Stimulated activated CD4-positive, alpha-beta T cell treated with anti-CD3 and anti-CD28 coated beads, Interleukin-1b, Interleukin-23, amount 100 ng/mL, for 24 hours (primary cell): Measurements from ENCODE around the gene CGREF1.
"Not testable (repeated sequence)": the region's sequence is repeated elsewhere in the genome, so short reads cannot be mapped to it uniquely, and the experiment has no call there.

Source experiments
- DNase-seq, 4 experiments: peaks; one replicate each; pipeline ENCODE4 v3.0.0-alpha.2; 2020; ENCODE audit warnings: low read depth in 4 of 4, low spot score in 1 of 4

Gene CGREF1

GRCh38 chr2:27138111-27138510 is 19.2 kb upstream of the CGREF1 start:
- DNase-seq, result no peak

- DNase-seq, result no peak
Measured at GRCh38 chr2:27137322-27137935, 18.5 kb upstream of the CGREF1 start.

DNA sequence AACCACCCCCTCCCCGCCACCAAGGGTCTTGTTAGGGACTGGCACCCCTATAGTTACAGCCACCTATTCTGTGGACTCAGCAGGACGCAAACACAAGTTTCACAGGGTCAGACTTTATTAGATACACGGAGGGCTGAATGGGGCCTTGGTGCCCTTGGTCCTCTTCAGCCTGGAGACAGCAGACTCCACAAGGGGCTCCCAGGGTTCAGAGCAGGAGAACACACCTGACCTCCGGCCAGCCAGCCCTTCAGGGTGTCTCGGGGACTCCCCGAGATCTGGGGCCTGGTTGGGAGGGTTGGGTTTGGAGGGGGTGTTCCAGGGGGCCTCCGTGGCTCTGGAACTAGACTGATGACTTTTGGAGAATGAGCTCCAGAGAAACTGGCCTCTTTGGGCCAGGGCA is 17.8 kb upstream of the CGREF1 start:
- no peak for DNase-seq

DNA sequence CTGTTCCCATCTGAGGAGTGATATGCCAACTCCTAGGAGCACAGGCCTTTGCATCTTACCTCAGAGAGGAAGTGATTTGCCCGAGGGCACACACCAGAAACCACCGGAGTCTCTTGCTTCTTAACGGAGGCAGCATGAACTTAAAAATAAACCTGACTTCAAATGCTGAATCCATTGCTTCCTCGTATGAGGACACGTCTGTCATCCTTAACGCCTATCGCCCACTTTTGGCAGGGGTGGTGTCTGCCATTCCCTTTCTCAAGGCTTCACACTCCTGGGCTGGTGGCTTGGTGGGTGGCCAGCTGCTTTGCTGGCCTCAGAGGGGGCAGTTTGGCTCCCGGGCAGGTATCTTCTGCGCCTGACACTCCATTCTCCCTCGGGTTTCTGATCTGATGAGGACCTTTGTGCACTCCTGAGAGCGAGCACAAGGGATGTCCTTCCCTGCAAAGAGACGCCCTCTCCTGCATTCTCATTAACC is 16.6 kb upstream of the CGREF1 start:
- no peak for DNase-seq

DNA sequence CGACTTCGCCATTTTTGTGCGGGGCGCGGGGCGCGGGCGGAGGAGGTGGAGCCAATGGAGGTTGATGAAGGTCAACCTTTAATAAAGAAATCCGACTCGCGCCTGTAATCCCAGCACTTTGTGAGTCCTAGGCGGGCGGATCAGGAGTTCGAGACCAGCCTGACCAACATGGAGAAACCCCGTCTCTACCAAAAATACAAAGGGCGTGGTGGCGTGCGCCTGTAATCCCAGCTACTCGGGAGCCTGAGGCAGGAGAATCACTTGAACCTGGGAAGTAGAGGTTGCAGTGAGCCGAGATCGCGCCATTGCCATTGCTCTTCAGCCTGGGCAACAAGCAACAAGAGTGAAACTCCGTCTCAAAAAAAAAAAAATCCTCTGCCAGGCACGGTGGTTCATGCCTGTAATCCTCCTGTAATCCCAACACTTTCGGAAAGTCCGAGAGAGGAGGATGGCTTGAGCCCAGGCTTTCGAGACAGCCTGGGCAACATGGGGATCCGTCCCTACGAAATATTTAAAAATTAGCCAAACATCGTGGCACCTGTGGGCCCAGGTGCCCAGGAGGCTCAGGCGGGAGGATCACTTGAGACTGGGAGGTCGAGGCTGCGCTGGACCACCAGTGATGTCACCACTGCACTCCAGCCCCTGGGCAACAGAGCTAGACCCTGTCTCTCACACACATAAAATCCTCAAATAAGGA is 16.0 kb upstream of the CGREF1 start:
- no peak for DNase-seq

DNA sequence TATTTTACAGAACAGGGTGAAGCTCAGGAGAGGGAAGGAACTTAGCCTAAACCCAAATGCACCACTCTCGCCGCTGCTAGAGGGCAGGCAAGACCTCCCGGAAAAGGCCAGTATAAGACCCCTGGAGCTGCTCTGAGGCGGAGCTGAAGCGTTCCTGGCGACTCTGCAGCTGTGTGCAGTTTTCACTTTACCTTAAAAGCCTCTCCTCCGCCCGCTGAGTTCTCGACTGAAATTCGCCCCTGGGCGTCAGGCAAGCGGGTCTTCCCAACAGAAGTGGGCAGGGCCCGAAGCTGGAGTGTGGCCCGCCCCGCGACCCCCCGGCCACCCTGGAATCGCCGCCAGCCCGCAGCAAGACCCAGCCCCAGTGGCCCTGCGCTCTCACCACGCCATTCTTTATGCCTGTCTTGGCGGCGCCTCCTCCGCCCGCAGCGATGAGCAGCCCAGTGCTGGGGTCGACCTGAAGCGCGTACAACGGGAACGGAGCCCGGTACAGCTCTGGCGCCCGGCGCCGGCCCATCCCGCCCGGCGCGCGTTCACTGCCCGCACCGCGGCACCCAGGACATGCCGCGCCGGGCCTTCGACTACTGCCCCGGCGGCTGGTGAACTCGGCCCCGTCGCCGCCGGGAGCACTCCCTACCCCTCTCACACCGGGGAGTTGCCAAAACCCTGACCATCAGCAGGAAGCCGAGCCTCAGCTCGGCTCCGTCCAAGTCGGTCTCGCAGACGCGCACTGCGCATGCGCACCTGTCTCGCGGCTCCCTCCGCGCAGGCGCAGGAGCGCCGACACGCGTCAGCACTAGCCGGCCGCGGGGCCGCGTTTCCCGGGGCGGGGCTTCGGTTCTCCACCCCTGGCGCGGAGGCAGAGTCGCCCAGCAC is 15.2 kb upstream of the CGREF1 start, which contains the start of gene PREB:
PREB (minus strand) TSS at position 732 of the 876 bp plus-strand sequence; CDS start at position 517, 215 bp downstream.
- DNase-seq, result peak; percentile 95 to 98 (median 98)

GRCh38 chr2:27133195-27133875 is 14.4 kb upstream of the CGREF1 start:
- DNase-seq, result peak in 1 of 4 experiments; percentile 19

DNA sequence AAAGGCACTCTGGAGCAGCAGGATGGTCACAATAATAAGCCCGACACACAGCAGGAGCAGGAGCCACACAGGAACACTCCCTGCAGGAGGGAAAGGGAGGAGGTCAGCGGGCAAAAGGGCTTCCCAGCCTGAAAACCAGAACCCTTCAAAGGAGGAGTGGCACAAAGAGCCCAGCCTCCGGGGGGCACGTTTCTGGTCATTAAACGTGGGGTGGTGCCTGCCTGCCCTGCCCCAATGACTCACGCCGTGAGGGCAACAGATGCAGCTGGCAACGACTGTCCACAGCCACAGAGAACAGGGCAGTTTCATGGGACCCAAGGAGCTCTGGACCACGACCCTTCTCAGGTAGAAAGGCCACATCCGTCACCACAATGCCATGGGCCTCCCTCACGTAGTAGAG is 12.5 kb upstream of the CGREF1 start:
- no peak for DNase-seq

GRCh38 chr2:27130396-27130795 is 11.5 kb upstream of the CGREF1 start:
- no peak for DNase-seq

- DNase-seq, result no peak
Measured at GRCh38 chr2:27128668-27129571, 10.0 kb upstream of the CGREF1 start.

DNA sequence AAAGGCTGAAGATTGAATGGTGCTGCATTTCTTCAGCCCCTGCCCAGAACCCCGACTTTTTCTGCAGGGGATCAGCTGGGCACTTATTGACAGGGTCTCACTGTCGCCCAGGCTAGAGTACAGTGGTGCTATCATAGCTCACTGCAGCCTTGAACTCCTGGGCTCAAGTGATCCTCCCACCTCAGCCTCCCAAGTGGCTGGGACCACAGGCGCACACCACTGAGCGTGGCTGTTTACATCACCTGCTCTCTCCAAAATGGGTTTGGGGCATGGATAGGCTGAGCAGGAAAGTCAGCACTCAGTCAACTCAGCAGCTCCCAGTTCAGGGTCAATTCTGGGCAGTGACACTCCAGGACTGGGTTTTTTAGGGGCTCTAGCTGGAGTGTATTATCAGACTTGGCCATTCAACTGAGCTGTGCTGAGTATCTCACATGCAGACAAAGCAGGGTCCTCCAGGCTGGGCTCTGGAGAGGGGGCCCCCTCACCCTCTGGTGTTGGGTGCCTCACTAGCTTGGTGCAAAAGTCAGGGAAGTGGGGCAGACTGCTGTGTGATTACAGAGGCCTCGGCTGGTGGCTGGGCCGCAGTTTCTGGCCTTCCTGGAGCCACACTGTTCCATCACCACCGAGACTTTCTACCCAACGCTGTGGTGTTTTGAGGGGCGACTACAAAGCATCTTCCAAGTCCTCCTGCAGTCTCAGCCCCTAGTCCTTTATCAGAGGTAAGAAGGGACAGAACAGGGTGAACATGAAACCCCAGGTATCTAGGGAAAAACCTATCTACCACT is 9.1 kb upstream of the CGREF1 start:
- no peak for DNase-seq

- no peak for DNase-seq
Measured at GRCh38 chr2:27126252-27126710, 7.4 kb upstream of the CGREF1 start.

GRCh38 chr2:27125104-27125503 is 6.2 kb upstream of the CGREF1 start:
- DNase-seq, result no peak

- DNase-seq, result peak in 3 of 4 experiments; percentile 24 to 49 (median 24)
Measured at GRCh38 chr2:27123302-27124150, 4.6 kb upstream of the CGREF1 start, which contains the start of gene ABHD1. TSS of gene ABHD1 (plus strand) at chr2:27123815. CDS start at chr2:27123949, 134 bp downstream.

DNA sequence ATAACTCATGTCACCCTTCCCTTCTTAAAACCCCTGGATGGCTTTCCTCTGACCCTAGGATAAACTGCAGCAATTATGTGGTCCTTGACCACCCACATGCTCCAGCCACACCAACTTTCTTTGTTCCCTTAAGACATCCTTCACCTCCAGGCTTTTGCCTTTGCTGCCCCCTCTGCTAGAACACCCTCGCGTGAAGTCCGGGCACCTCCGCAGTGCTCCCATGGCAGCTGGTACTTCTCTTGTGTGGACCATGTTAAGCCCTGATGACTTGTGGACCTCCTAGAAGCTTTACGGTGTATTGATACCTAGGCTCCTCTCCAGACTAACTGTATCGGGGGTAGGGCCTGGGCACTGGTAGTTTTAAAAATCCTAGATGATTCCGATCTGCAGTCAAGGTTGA is 3.9 kb upstream of the CGREF1 start:
- DNase-seq, result no peak

- DNase-seq, result no peak
Measured at GRCh38 chr2:27121906-27122305, 3.0 kb upstream of the CGREF1 start.

DNA sequence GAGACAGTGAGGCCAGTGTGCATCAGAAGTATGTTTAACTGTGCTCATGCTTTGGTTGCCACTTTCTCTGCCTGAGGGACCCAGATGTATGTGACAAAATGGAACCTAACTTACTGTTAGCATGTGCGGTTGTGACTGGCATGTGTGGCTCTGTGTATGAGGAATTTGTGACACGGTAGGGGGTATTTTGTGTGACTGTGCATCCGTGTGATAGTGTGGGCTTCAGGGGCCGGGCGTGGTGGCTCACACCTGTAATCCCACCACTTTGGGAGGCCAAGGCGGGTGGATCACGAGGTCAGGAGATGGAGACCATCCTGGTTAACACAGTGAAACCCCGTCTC is 372 bp upstream of the CGREF1 start:
- not testable (repeated sequence) for DNase-seq

- DNase-seq, result no peak
Measured at GRCh38 chr2:27117995-27118524, 868 bp downstream of the CGREF1 start.
